Endothelial cell of umbilical vein (primary cell): Measurements from ENCODE around the gene ARHGAP31. TPM values are rescaled to one million over a fixed set of nuclear protein-coding genes. Genes with fewer than 3 reads are reported as not detected.
"Not testable (repeated sequence)": the region's sequence is repeated elsewhere in the genome, so short reads cannot be mapped to it uniquely, and the experiment has no call there.

Experiments
- BruUV-seq: library from RNA; stranded (reverse); fragments of 400-500 nt; replicated peaks from 2 replicates; lab custom pipeline; 2021; lab: Mats Ljungman, UMichigan
- CTCF ChIA-PET: fragments of 300-600, 350-600 bp; sonication (Branson Sonifier 250); formaldehyde crosslinking; loops from one replicate; lab custom pipeline; 2021; ENCODE audit warnings: antibody characterized with exemption, inconsistent platforms; lab: Charles Lee
- POLR2A ChIA-PET: fragments of 300-600, 350-600 bp; sonication (Branson Sonifier 250); formaldehyde crosslinking; loops from one replicate; lab custom pipeline; 2021; ENCODE audit warnings: antibody characterized with exemption, inconsistent platforms; lab: Charles Lee
- DNase-seq: peaks from one replicate; pipeline ENCODE4 v3.0.0-alpha.2; 2011; ENCODE audit warnings: low read depth, low spot score
- FAIRE-seq: peaks from 2 replicates; lab custom pipeline; 2011; peaks lifted over from hg19 to GRCh38; lab: Jason Lieb, UNC
- H2AFZ ChIP-seq: 2 replicates; pipeline ENCODE4 v1.6.0; 2012; ENCODE audit warnings: low read depth, low read length, control low read depth, inconsistent platforms
- H3K27ac ChIP-seq: 2 replicates; pipeline ENCODE4 v1.5.1; 2011; ENCODE audit warnings: low read depth, mild to moderate bottlenecking, control low read depth, low read length, moderate library complexity; ENCODE audit not compliant: insufficient read depth
- H3K27me3 ChIP-seq, 2 experiments: 2 replicates each; pipeline versions ENCODE4 v1.6.0 to v1.6.1; 2011; ENCODE audit warnings: low read length in 2 of 2, mixed read lengths in 1 of 2; ENCODE audit not compliant: control insufficient read depth in 2 of 2, insufficient read depth in 2 of 2
- H3K36me3 ChIP-seq, 2 experiments: 2 replicates in 1 of 2; 3 replicates in 1 of 2; pipeline ENCODE4 v1.5.1; 2011; ENCODE audit warnings: low read length in 2 of 2, mild to moderate bottlenecking in 1 of 2, moderate library complexity in 1 of 2; ENCODE audit not compliant: control insufficient read depth in 2 of 2, insufficient read depth in 2 of 2; ENCODE audit errors: extremely low read depth in 1 of 2
- H3K4me1 ChIP-seq: 3 replicates; pipeline ENCODE4 v1.5.1; 2011; ENCODE audit warnings: mild to moderate bottlenecking, low read length; ENCODE audit not compliant: control insufficient read depth, insufficient read depth; ENCODE audit errors: extremely low read depth
- H3K4me2 ChIP-seq: 2 replicates; pipeline ENCODE4 v1.6.1; 2011; ENCODE audit warnings: low read length, control low read depth, mixed read lengths; ENCODE audit not compliant: insufficient read depth
- H3K4me3 ChIP-seq, 3 experiments: fragments of 200-600 bp in 1 of 3; sonication (generic), shearing (Covaris generic) in 1 of 3; replicated peaks in 1 of 3; 2 replicates each; pipeline ENCODE4 v1.5.1; 2011 to 2016; ENCODE audit warnings: control low read depth in 3 of 3, low read length in 3 of 3, mild to moderate bottlenecking in 2 of 3, inconsistent platforms in 1 of 3, low read depth in 1 of 3, moderate library complexity in 1 of 3; ENCODE audit not compliant: insufficient read depth in 1 of 3
- H3K79me2 ChIP-seq: 2 replicates; pipeline ENCODE4 v1.6.0; 2012; ENCODE audit warnings: low read length, inconsistent platforms; ENCODE audit not compliant: control insufficient read depth, insufficient read depth
- H3K9ac ChIP-seq: replicated peaks from 2 replicates; pipeline ENCODE3; 2011; ENCODE audit warnings: low read length, control low read depth; ENCODE audit not compliant: insufficient read depth; ENCODE audit errors: extremely low read depth
- H3K9me1 ChIP-seq: replicated peaks from 3 replicates; pipeline ENCODE4 v1.6.0; 2011; ENCODE audit warnings: mild to moderate bottlenecking, low read length; ENCODE audit not compliant: control insufficient read depth, insufficient read depth; ENCODE audit errors: extremely low read depth
- H3K9me3 ChIP-seq: replicated peaks from 2 replicates; pipeline ENCODE4 v1.5.1; 2012; ENCODE audit warnings: low read length, inconsistent platforms; ENCODE audit not compliant: control insufficient read depth, insufficient read depth
- H4K20me1 ChIP-seq: replicated peaks from 2 replicates; pipeline ENCODE3; 2011; ENCODE audit warnings: mild to moderate bottlenecking, low read length; ENCODE audit not compliant: control insufficient read depth, insufficient read depth; ENCODE audit errors: extremely low read depth
- CTCF ChIP-seq, 2 donors: IDR thresholded peaks; 1 replicate in 1 of 2; 2 replicates in 1 of 2; pipeline ENCODE4 v1.5.1; 2011; ENCODE audit warnings: low read length in 2 of 2, mild to moderate bottlenecking in 2 of 2, moderate library complexity in 2 of 2, control low read depth in 1 of 2, inconsistent platforms in 1 of 2, low read depth in 1 of 2; ENCODE audit not compliant: insufficient read depth in 1 of 2; ENCODE audit errors: extremely low read depth in 1 of 2
- EZH2 ChIP-seq: IDR thresholded peaks from 2 replicates; pipeline ENCODE4 v1.6.1; 2012; ENCODE audit warnings: borderline replicate concordance, low read depth, mild to moderate bottlenecking, moderate library complexity, low read length, inconsistent platforms; ENCODE audit not compliant: severe bottlenecking
- FOS ChIP-seq: IDR thresholded peaks from 2 replicates; pipeline ENCODE4 v1.6.1; 2011; ENCODE audit warnings: mild to moderate bottlenecking, low read length, moderate library complexity, borderline replicate concordance; ENCODE audit not compliant: insufficient read depth
- GATA2 ChIP-seq: IDR thresholded peaks from 2 replicates; pipeline ENCODE4 v1.7.0; 2011; ENCODE audit warnings: low read depth, mild to moderate bottlenecking, moderate library complexity, mixed read lengths, low read length; ENCODE audit not compliant: insufficient read length, insufficient read depth
- JUN ChIP-seq: IDR thresholded peaks from 2 replicates; pipeline ENCODE4 v1.6.1; 2011; ENCODE audit warnings: borderline replicate concordance, low read depth; ENCODE audit not compliant: insufficient read length, insufficient read depth
- MAX ChIP-seq: IDR thresholded peaks from 2 replicates; pipeline ENCODE4 v1.6.1; 2011; ENCODE audit not compliant: insufficient read depth, insufficient read length
- MYC ChIP-seq: IDR thresholded peaks from one replicate; pipeline ENCODE4 v1.6.1; 2011; ENCODE audit warnings: mild to moderate bottlenecking, low read depth, low read length
- POLR2A ChIP-seq: IDR thresholded peaks from 2 replicates; pipeline ENCODE4 v1.6.1; 2012; ENCODE audit warnings: low read depth, mild to moderate bottlenecking, control low read depth, low read length
- POLR2AphosphoS5 ChIP-seq: IDR thresholded peaks from 2 replicates; pipeline ENCODE4 v1.6.1; 2012; ENCODE audit warnings: low read depth, mild to moderate bottlenecking, control low read depth, low read length, moderate library complexity; ENCODE audit not compliant: insufficient read depth
- dilution Hi-C: fragments of 300-500 bp; cut with MboI; formaldehyde crosslinking; loops from one replicate; pipeline ENCODE4 v1.15.0; 2019; ENCODE audit warnings: low sequenced_read_pairs; ENCODE audit not compliant: extremely low pct_ligation_motif_present
- intact Hi-C: fragments of 100-400 bp; cut with micrococcal nuclease; formaldehyde crosslinking; loops from one replicate; pipeline ENCODE4 v1.10.0; 2022
- polyA plus RNA-seq, 4 experiments: library from polyadenylated mRNA; depleted of rRNA in 3 of 4; stranded (reverse) in 3 of 4; unstranded in 1 of 4; fragments of >200 nt; gene quantifications; 2 replicates each; pipeline versions ENCODE4 v1.2.1 to v1.2.3, GENCODE V29; 2011 to 2012; ENCODE audit warnings: missing spikeins in 1 of 4
- total RNA-seq: library from RNA; stranded (reverse); gene quantifications from 2 replicates; pipeline ENCODE4 v1.2.3, GENCODE V29; 2021

ARHGAP31 gene
- total and polyA plus RNA-seq, 2 donors (not counting 3 experiments of a cell fraction or from before 2014, with no cell fraction given) = 25.5 to 65.8 TPM

- no peak overlapping the region for H3K4me2 ChIP-seq
- no peak for FAIRE-seq
- no peak for DNase-seq
These were observed 74.1 kb downstream of the ARHGAP31 start for GRCh38 chr3:119368298-119368697.

DNA sequence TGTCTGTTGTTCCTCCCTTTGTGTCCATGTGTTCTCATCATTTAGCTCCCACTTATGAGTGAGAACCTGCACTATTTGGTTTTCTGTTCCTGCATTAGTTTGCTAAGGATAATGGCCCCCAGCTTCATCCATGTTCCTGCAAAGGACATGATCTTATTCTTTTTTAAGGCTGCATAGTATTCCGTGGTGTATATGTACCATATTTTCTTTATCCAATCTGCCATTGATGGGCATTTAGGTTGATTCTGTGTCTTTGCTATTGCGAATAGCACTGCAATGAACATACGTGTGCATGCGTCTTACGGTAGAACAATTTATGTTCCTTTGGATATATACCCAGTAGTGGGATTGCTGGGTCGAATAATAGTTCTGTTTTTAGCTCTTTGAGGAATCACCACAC, 77.6 kb downstream of the ARHGAP31 start:
- H3K4me3 ChIP-seq, H3K9ac ChIP-seq, FAIRE-seq, H3K79me2 ChIP-seq, intact Hi-C loops, BruUV-seq, dilution Hi-C loops, H4K20me1 ChIP-seq, H2AFZ ChIP-seq, POLR2A ChIA-PET, CTCF ChIA-PET, H3K4me2 ChIP-seq, H3K9me1 ChIP-seq, DNase-seq, H3K9me3 ChIP-seq, H3K27me3 ChIP-seq, H3K4me1 ChIP-seq, H3K27ac ChIP-seq: not testable (repeated sequence)
- peaks cover 2 to 10% of the 10 kb centered on the region in 2 experiments for H3K36me3 ChIP-seq

More at GRCh38 chr3:119368298-119368697, 74.1 kb downstream of the ARHGAP31 start:
- POLR2A ChIA-PET = no interaction called here
- no peak for TF ChIP-seq POLR2A
- no peak for TF ChIP-seq CTCF (IDR thresholded peaks at IDR 0.05; ENCODE audit: extremely low read depth in 1 of 2, insufficient read depth in 1 of 2, low read depth in 1 of 2, low read length in 2 of 2)
- no peak for TF ChIP-seq POLR2AphosphoS5
- no peak for TF ChIP-seq GATA2
- TF ChIP-seq MYC = no peak
- TF ChIP-seq JUN = no peak
- TF ChIP-seq FOS = no peak
- TF ChIP-seq EZH2 = no peak
- no peak for TF ChIP-seq MAX
- H3K4me1 ChIP-seq = no peaks in the 10 kb centered on the region
- dilution Hi-C loops = no loop called here
- H3K27ac ChIP-seq = no peak overlapping the region
- H3K9me1 ChIP-seq = no peaks in the 10 kb centered on the region
- peaks cover 6% of the 10 kb centered on the region for H3K79me2 ChIP-seq
- BruUV-seq = no TSS peak
- CTCF ChIA-PET = interaction anchor here (1.0 kb wide), 1 partner anchor 15 kb away, joined by 3 read pairs; no protein-coding TSS in a partner anchor
- intact Hi-C loops = no loop called here
- no peak overlapping the region for H3K9ac ChIP-seq
- H3K36me3 ChIP-seq = peaks cover 6 to 8% of the 10 kb centered on the region in 2 experiments
- H3K27me3 ChIP-seq = no peaks in the 10 kb centered on the region
- no peak overlapping the region for H3K4me3 ChIP-seq
- H2AFZ ChIP-seq = no peak overlapping the region
- H3K9me3 ChIP-seq = no peaks in the 10 kb centered on the region
- H4K20me1 ChIP-seq = no peaks in the 10 kb centered on the region
